ENCODE measurements around the gene BTRC. TPM values are rescaled to one million over a fixed set of nuclear protein-coding genes. Genes with fewer than 3 reads are reported as not detected.
"Not testable (repeated sequence)": the region's sequence is repeated elsewhere in the genome, so short reads cannot be mapped to it uniquely, and the experiment has no call there.

Gene BTRC
- total and polyA plus RNA-seq, 2 donors from 2014 or later, result 6.7 to 18.0 TPM

- no peak for FAIRE-seq
These were observed 19.1 kb downstream of the BTRC start for GRCh38 chr10:101373063-101373462.

GRCh38 chr10:101373993-101374392 is 20.0 kb downstream of the BTRC start:
- intact Hi-C loops (cut with DNase I); H3K27me3 ChIP-seq (ENCODE audit: control insufficient read depth, insufficient read depth, low read length); FAIRE-seq; DNase-seq; H3K9me3 ChIP-seq (ENCODE audit: control insufficient read depth in 2 of 3, insufficient read depth in 1 of 3, low read length in 3 of 3); H3K4me1 ChIP-seq (ENCODE audit: control insufficient read depth in 2 of 3, insufficient read depth in 2 of 3, low read depth in 1 of 3, low read length in 3 of 3); H3K4me3 ChIP-seq (ENCODE audit: low read length in 3 of 3); H3K27ac ChIP-seq (ENCODE audit: low read depth in 2 of 2, low read length in 2 of 2); H3K9ac ChIP-seq (ENCODE audit: low read length in 3 of 3); H3K36me3 ChIP-seq (ENCODE audit: control insufficient read depth in 2 of 3, insufficient read depth in 3 of 3, low read length in 3 of 3): not testable (repeated sequence)

More at GRCh38 chr10:101373063-101373462, 19.1 kb downstream of the BTRC start:
- no peaks in the 10 kb centered on the region for H3K27me3 ChIP-seq (ENCODE audit: control insufficient read depth, insufficient read depth, low read length)
- DNase-seq, result no peak
- no peak for TF ChIP-seq CTCF (IDR thresholded peaks at IDR 0.05; ENCODE audit: borderline replicate concordance, extremely low read depth, insufficient read depth)
- no peaks in the 10 kb centered on the region for H3K36me3 ChIP-seq (ENCODE audit: control insufficient read depth in 2 of 3, insufficient read depth in 3 of 3, low read length in 3 of 3)
- no peak overlapping the region for H3K4me3 ChIP-seq (ENCODE audit: low read length in 3 of 3)
- H3K9me3 ChIP-seq (ENCODE audit: control insufficient read depth in 2 of 3, insufficient read depth in 1 of 3, low read length in 3 of 3), result no peaks in the 10 kb centered on the region
- intact Hi-C loops (cut with DNase I), result no loop called here
- H3K4me1 ChIP-seq (ENCODE audit: control insufficient read depth in 2 of 3, insufficient read depth in 2 of 3, low read depth in 1 of 3, low read length in 3 of 3), result no peaks in the 10 kb centered on the region
- H3K27ac ChIP-seq (ENCODE audit: low read depth in 2 of 2, low read length in 2 of 2), result no peak overlapping the region
- H3K9ac ChIP-seq (ENCODE audit: low read length in 3 of 3), result no peak overlapping the region

- no peak for FAIRE-seq
- no peaks in the 10 kb centered on the region for H3K27me3 ChIP-seq (ENCODE audit: control insufficient read depth, insufficient read depth, low read length)
- intact Hi-C loops (cut with DNase I), result no loop called here
These were observed 21.1 kb downstream of the BTRC start for GRCh38 chr10:101375076-101375475.

GRCh38 chr10:101379663-101380352 is 25.8 kb downstream of the BTRC start:
- peak; percentile 55 for FAIRE-seq
- no peaks in the 10 kb centered on the region for H3K27me3 ChIP-seq (ENCODE audit: control insufficient read depth, insufficient read depth, low read length)
- H3K27ac ChIP-seq (ENCODE audit: low read depth in 2 of 2, low read length in 2 of 2), result no peak overlapping the region
- H3K9ac ChIP-seq (ENCODE audit: low read length in 3 of 3), result no peak overlapping the region
- intact Hi-C loops (cut with DNase I), result no loop called here
- no peak for DNase-seq
- H3K36me3 ChIP-seq (ENCODE audit: control insufficient read depth in 2 of 3, insufficient read depth in 3 of 3, low read length in 3 of 3), result no peaks in the 10 kb centered on the region
- no peaks in the 10 kb centered on the region for H3K9me3 ChIP-seq (ENCODE audit: control insufficient read depth in 2 of 3, insufficient read depth in 1 of 3, low read length in 3 of 3)
- no peaks in the 10 kb centered on the region for H3K4me1 ChIP-seq (ENCODE audit: control insufficient read depth in 2 of 3, insufficient read depth in 2 of 3, low read depth in 1 of 3, low read length in 3 of 3)
- TF ChIP-seq CTCF (IDR thresholded peaks at IDR 0.05; ENCODE audit: borderline replicate concordance, extremely low read depth, insufficient read depth), result no peak
- H3K4me3 ChIP-seq (ENCODE audit: low read length in 3 of 3), result no peak overlapping the region

More at GRCh38 chr10:101375076-101375475, 21.1 kb downstream of the BTRC start:
- Histone ChIP-seq H3K4me3 (ENCODE audit: low read length in 3 of 3) (no peak overlapping the region), H3K9me3 (ENCODE audit: control insufficient read depth in 2 of 3, insufficient read depth in 1 of 3, low read length in 3 of 3) (no peaks in the 10 kb centered on the region), H3K27ac (ENCODE audit: low read depth in 2 of 2, low read length in 2 of 2) (no peak overlapping the region), H3K9ac (ENCODE audit: low read length in 3 of 3) (no peak overlapping the region), H3K36me3 (ENCODE audit: control insufficient read depth in 2 of 3, insufficient read depth in 3 of 3, low read length in 3 of 3) (no peaks in the 10 kb centered on the region), H3K4me1 (ENCODE audit: control insufficient read depth in 2 of 3, insufficient read depth in 2 of 3, low read depth in 1 of 3, low read length in 3 of 3) (no peaks in the 10 kb centered on the region)
- DNase-seq, result no peak
- no peak for TF ChIP-seq CTCF (IDR thresholded peaks at IDR 0.05; ENCODE audit: borderline replicate concordance, extremely low read depth, insufficient read depth)

All from kidney (tissue), 14 donors.